Placental pericyte (primary cell): ENCODE results near the gene NHLRC3. TPM values are rescaled to one million over a fixed set of nuclear protein-coding genes. Genes with fewer than 3 reads are reported as not detected.

Source experiments
- total RNA-seq: library from RNA; depleted of rRNA; stranded (reverse); fragments of >200 nt; gene quantifications from 2 replicates; pipeline ENCODE4 v1.2.3, GENCODE V29; 2012

NHLRC3 gene, protein sequence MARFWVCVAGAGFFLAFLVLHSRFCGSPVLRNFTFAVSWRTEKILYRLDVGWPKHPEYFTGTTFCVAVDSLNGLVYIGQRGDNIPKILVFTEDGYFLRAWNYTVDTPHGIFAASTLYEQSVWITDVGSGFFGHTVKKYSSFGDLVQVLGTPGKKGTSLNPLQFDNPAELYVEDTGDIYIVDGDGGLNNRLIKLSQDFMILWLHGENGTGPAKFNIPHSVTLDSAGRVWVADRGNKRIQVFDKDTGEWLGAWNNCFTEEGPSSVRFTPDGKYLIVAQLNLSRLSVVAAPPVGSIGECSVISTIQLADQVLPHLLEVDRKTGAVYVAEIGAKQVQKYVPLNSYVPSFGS
- total RNA-seq: 12.7 and 13.9 TPM in 2 replicates

GRCh38 chr13:39037880-39038568, at the start of gene NHLRC3, which contains the start of gene PROSER1:
Gene NHLRC3, plus strand, starts transcription at chr13:39038456. Its CDS starts 184 bp downstream, at chr13:39038640.
Gene PROSER1, minus strand, starts transcription at chr13:39038089. Its CDS starts 847 bp downstream, at chr13:39037242.

GRCh38 chr13:38990693-38991092, 47.6 kb upstream of the NHLRC3 start, which contains the start of gene STOML3:
Gene STOML3, minus strand, starts transcription at chr13:38990831. Its CDS starts 110 bp downstream, at chr13:38990721.

Other genes starting within 250 kb of the NHLRC3 start
- gene STOML3, start 47.6 kb upstream of the NHLRC3 start, total RNA-seq: not detected in 2 replicates
- 11.8 and 18.6 TPM in 2 replicates for gene PROSER1, start 367 bp upstream of the NHLRC3 start, total RNA-seq